GM19351 (cell line): ENCODE data around the gene DGKA.
"Not testable (repeated sequence)": the region's sequence is repeated elsewhere in the genome, so short reads cannot be mapped to it uniquely, and the experiment has no call there.

Experiments
- ATAC-seq: cut with Tn5 transposase; IDR thresholded peaks from one replicate; pipeline ENCODE4 v1.9.1; 2021; ENCODE audit warnings: mild to moderate bottlenecking, moderate library complexity; ENCODE audit not compliant: unreplicated experiment

The DGKA gene

DNA sequence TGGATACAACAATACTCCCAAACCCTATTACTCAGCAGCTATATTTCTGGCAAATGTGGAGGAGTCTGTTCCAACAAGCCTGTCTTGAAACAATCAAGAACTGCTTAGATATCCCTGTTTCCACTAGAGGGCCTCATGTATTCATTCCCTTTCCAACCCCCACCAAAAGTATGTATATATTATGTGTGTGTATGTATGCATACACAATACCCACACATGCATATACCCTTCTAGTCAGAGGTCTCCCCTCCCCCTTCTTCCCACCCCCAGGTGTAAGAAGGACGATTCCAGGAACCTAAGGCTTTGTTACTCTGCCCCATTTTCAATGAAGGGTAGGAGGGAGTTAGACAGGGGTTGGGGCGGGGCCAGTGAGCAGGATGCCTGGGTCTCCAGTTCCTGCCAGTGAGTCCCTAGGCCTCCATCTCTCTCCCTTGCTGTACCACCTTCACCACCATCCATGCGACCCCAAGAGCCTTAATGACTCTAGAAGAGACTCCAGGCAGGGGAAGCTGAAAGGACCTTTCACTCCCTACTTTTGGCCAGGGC, at the start of gene DGKA:
TSS of gene DGKA (plus strand) at position 392 of the 546 bp plus-strand sequence. CDS start 5,342 bp downstream, outside the sequence.
- peak; percentile 26 for ATAC-seq

DNA sequence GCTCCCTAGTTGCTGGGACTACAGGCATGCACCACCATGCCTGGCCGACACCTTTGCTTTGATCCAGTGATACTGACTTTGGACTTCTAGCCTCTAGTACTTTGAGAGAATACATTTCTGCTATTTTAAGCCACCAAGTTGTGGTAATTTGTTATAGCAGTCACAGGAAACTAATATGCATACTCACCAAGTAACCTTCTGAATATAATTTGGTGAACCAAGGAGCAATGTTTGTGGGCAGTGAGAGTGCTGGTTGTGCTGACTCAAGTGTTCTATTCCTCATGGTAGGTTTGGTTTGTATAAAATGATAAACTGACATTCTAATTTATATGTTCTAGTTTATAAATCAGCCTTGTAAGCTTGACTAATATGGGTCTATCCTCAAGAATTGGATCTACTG, 45.8 kb upstream of the DGKA start:
- ATAC-seq: no peak

- no peak for ATAC-seq
These were observed 39.7 kb upstream of the DGKA start for GRCh38 chr12:55891310-55891709.

DNA sequence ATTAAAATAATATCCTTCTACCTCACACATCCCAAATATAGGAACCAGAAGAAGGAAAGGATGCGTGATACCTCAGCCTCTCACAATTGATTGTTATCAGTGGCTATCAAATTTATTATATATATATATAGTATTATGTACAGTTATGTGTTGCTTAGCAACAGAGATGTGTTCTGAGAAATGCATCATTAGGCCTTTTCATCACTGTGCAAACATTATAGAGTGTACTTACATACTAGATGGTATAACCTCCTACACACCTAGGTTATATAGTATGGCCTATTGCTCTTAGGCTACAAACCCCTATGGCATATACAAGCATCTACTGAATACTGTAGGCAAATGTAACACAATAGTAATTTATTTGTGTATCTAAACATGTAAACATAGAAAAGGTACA, 37.2 kb upstream of the DGKA start:
- ATAC-seq: no peak

DNA sequence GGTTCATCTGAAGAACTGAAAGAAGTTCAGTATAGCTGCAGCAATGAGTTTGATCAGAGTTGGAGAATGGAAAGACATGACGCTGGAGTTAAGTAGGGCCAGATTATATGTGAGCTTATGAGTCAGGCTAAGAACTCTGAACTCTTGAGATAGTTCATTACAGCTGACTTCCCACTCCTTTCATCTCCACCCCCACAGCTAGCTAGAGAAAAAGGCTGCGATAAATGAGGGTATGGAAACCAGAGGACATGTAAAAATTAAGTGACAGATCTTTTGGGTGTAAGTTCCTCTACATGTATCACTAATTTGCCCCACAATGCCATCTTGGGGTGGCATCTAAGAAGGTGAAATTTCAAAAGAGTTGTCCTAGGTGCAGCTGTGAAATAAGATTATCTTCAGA, 31.9 kb upstream of the DGKA start:
- ATAC-seq: no peak

GRCh38 chr12:55901881-55902490, 29.0 kb upstream of the DGKA start:
- no peak for ATAC-seq

- ATAC-seq: no peak
These were observed 24.9 kb upstream of the DGKA start for GRCh38 chr12:55906056-55906455.

DNA sequence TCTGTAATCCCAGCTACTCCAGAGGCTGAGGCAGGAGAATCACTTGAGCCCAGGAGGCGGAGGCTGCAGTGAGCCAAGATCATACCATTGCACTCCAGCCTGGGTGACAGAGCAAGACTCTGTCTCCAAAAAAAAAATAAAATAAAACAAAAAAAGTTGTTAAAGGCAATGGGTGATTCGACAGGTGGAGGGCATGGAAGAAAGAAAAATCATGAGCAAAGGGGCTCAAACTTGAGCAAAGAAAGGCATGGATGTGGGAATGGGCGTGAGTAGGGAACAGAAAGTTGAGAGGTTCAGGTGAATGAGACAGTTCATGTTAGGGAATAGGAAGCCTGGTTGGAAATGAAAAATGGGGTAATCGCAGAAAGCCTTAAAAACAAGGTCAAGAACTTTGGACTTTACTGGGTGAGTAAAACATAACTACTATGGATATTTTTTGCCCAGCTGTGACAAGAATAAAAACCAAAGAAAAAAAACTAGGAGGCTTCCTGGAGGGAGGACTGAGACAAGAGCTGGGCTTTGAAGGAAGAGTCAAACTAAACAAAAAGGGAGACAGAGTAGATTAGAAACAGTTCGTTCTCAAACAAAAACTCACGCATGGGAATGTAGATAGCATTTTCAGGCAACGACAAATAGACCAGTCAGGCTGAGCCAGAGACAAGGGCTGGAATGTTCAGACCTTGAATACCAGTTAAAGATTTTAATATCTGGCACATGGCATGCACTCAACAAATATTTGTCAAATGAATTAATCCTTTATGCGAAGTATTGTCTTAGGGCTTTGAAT, 22.0 kb upstream of the DGKA start:
- no peak for ATAC-seq

- no peak for ATAC-seq
These were observed 21.5 kb upstream of the DGKA start for GRCh38 chr12:55909513-55909884.

DNA sequence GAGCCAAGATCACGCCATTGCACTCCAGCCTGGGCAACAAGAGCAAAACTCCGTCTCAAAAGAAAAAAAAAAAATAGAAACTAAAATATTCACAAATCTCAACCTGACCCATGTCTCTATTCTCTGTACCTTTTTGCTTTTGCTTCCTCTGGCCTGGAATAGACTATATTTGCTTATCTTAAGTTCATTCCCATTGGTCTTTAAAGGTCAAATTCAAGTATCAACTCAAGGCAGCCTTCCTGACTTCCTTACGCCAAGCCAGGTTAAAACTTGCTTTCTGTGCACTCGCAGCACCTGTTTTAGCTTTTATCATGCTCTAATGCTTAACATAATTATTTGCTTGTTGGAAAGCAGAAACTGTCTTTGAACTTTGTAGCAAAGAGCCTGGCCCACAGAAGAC, 18.1 kb upstream of the DGKA start:
- no peak for ATAC-seq

DNA sequence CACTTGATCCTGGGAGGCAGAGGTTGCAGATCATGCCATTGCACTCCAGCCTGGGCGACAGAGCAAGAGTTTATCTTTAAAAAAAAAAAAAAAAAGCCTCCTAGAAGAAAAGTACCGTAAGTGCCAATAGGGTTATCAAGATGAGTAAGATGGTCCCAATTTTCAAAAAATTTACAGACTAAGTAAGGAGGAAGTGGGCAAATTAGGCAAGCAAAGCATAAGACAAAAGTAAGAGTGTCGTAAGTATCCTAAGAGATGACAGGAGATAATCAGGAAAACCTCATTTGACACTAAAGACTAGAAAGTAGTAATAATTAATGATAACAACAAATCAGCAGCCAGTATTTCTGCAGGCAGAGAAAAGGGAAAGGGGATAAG, 15.5 kb upstream of the DGKA start:
- no peak for ATAC-seq

DNA sequence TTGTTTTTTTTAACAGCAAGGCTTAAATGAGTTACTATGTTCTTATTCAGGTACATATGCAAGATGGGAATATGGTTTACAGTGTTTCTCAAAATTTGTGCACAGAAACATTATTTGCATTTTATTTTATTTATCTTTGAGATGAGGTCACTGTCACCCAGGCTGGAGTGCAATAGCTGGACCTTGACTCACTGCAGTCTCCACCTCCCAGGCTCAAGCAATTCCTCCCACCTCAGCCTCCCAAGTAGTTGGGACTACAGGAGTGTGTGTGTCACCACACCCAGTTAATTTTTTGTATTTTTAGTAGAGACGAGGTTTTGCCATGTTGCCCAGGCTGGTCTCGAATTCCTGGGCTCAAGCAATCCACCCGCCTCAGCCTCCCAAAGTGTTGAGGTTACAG, 11.9 kb upstream of the DGKA start:
- not testable (repeated sequence) for ATAC-seq

GRCh38 chr12:55922126-55922525, 8.8 kb upstream of the DGKA start:
- no peak for ATAC-seq

DNA sequence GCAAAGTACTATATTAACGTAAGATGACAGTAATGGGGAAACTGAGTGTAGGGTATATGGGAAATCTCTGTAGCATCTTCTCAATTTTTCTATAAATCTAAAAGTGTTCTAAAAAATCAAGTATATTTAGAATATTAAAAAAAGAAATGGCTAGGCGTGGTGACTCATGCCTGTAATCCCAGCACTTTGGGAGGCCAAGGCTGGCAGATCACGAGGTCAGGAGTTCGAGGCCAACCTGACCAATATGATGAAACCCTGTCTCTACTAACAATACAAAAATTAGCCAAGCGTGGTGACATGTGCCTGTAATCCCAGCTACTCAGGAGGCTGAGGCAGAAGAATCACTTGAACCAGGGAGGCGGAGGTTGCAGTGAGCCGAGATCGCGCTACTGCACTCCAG, 7.3 kb upstream of the DGKA start:
- not testable (repeated sequence) for ATAC-seq

DNA sequence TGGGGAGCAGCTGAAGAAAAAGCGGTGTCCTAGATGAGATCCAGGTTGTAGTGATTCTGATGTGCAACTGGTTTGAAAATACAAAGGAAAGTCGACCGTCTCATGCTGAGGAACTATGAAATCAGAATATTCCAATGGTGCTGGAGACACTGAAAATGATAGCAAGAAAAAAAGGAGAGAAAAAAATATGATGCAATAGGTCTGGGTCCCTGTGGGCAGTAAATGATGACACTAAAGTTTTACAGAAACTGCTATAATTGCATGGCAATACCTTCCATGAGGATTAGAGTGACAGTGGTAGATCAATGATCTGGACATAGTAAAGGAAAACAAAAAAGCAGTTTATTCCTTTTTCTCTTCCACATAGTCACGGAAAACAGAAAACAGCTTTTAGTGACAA, 5.6 kb upstream of the DGKA start:
- no peak for ATAC-seq

- no peak for ATAC-seq
These were observed 4.9 kb upstream of the DGKA start for GRCh38 chr12:55925870-55926737.

- ATAC-seq: peak; percentile 34
These were observed 4.0 kb upstream of the DGKA start for GRCh38 chr12:55926738-55927587.

DNA sequence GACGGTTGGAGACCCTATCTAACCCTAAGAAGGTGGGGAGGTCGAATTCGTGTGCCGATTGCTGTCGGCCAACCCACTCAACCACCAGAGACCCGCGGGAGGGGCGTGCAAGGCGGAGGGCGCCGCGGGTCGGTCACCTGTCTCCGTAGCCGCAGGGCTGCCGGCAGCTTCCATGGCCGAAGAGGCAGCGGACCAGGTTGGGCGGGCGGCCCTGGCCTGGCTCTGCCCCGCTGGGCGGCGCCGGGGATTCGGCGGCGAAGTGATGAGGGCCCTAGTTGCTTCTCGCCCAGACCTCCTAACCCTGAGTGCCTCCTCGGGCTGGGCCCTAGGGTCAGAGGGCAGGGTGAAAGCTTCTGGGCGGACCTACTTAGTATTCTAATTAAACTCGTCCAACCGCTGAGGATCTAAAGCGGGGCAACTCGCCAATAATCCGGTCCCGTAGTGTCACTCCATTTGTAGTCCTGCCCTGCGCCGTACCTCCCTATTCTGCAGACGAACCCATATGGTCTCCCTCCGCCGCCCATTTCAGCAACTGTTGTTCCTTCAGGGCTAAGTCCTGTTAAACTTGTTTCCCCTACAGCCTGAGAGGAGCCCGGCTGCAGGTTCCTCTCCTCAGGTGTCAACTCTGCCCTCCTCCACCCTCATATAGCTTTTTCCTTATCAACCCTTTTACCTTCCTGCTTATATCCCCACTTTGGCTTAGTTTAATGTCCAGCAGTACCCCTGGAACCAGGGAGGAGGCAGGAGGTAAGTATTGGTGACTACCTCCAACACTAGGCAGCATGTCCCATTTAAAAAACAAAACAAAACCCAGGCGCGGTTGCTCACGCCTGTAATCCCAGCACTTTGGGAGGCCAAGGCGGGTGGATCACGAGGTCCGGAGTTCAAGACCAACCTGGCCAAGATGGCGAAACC, 3.1 kb upstream of the DGKA start, which contains the start of gene PYM1:
TSS of gene PYM1 (minus strand) at position 307 of the 915 bp plus-strand sequence. CDS start at position 174, 133 bp downstream.
- peak; percentile 42 for ATAC-seq

GRCh38 chr12:55929306-55929791, 1.6 kb upstream of the DGKA start:
- peak; percentile 41 for ATAC-seq
